Middle frontal gyrus (tissue), 1 donor: ENCODE results near the gene SPATA13.

Experiments used
- DNase-seq: peaks from one replicate; pipeline ENCODE4 v3.0.0-alpha.2; 2015; ENCODE audit warnings: low spot score; ENCODE audit errors: extremely low spot score

Gene SPATA13

GRCh38 chr13:24355103-24355502 lies 194.6 kb downstream of the SPATA13 start:
- no peak for DNase-seq

GRCh38 chr13:24356270-24356669 lies 195.8 kb downstream of the SPATA13 start:
- no peak for DNase-seq
